ENCODE measurements around the gene WDR5B. TPM values are rescaled to one million over a fixed set of nuclear protein-coding genes. Genes with fewer than 3 reads are reported as not detected.

The WDR5B gene
- polyA plus RNA-seq, 1 donor from 2014 or later: 6.9 TPM

DNA sequence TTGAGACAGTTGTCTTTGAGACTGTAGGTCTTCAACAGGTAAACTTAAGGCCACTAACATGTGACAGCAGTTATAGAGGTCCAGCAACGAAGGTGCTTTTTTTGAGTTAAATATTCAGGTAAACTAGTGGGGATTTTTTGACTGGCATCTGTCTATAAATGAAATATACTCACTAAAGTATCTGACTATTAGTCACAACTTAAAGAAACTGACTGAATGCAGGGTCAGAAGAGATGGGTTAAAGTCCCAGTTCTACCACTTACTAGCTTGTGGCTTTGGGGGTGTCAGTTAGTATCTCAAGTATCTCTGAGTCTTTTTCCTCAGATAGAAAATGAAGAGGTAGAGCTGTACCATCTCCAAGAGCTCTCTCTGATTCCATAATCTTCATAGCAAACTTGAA is 50.8 kb downstream of the WDR5B start:
- Histone ChIP-seq H4K20me1 (ENCODE audit: insufficient read depth) (no peaks in the 10 kb centered on the region), H3K79me2 (replicated peaks; ENCODE audit: insufficient read depth, low read length) (no peaks in the 10 kb centered on the region), H3K27me3 (ENCODE audit: insufficient read depth, low read depth, low read length) (no peaks in the 10 kb centered on the region), H3K9me3 (ENCODE audit: low read length) (no peaks in the 10 kb centered on the region), H3K4me2 (ENCODE audit: low read length) (no peak overlapping the region), H3K9me2 (ENCODE audit: insufficient read depth, low read length) (no peaks in the 10 kb centered on the region), H2AFZ (ENCODE audit: low read depth, low read length) (no peak overlapping the region), H3K36me3 (ENCODE audit: insufficient read depth, low read length) (no peaks in the 10 kb centered on the region), H3K4me3 (ENCODE audit: low read length) (no peak overlapping the region), H3K27ac (ENCODE audit: low read length) (no peak overlapping the region), H3K9ac (ENCODE audit: low read length) (no peak overlapping the region), H3F3A (ENCODE audit: insufficient read depth, low read length, poor library complexity, severe bottlenecking) (no peaks in the 10 kb centered on the region)
- TF ChIP-seq, protein P1, sequence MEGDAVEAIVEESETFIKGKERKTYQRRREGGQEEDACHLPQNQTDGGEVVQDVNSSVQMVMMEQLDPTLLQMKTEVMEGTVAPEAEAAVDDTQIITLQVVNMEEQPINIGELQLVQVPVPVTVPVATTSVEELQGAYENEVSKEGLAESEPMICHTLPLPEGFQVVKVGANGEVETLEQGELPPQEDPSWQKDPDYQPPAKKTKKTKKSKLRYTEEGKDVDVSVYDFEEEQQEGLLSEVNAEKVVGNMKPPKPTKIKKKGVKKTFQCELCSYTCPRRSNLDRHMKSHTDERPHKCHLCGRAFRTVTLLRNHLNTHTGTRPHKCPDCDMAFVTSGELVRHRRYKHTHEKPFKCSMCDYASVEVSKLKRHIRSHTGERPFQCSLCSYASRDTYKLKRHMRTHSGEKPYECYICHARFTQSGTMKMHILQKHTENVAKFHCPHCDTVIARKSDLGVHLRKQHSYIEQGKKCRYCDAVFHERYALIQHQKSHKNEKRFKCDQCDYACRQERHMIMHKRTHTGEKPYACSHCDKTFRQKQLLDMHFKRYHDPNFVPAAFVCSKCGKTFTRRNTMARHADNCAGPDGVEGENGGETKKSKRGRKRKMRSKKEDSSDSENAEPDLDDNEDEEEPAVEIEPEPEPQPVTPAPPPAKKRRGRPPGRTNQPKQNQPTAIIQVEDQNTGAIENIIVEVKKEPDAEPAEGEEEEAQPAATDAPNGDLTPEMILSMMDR (IDR thresholded peaks at IDR 0.05; ENCODE audit: poor library complexity, severe bottlenecking): no peak
- no peak for TF ChIP-seq SMC3 (conservative IDR thresholded peaks at IDR 0.05; ENCODE audit: poor library complexity)

DNA sequence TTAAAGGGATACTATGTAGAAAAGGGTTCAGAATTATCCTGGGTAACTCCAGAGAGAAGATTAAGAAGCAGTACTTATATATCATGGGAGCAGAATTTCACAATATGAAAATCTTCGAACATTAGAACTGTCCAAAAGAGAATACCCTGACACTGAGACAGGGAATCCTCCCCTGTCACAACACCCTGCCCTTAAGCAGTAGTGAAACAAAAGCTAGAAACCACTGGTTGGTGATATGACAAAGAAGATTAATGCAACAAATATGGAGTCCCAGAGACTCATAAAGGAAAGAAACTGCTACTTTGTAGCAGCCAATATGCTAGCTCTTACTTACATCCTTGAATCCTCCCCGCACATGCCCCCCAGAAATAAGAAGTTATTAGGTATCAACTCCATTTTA is 51.4 kb downstream of the WDR5B start:
- Histone ChIP-seq H3K4me2 (ENCODE audit: low read length) (no peak overlapping the region), H3K4me3 (ENCODE audit: low read length) (no peak overlapping the region), H3K36me3 (ENCODE audit: insufficient read depth, low read length) (no peaks in the 10 kb centered on the region), H3K9me2 (ENCODE audit: insufficient read depth, low read length) (no peaks in the 10 kb centered on the region), H3K9ac (ENCODE audit: low read length) (no peak overlapping the region), H3K27me3 (ENCODE audit: insufficient read depth, low read depth, low read length) (no peaks in the 10 kb centered on the region), H3F3A (ENCODE audit: insufficient read depth, low read length, poor library complexity, severe bottlenecking) (no peaks in the 10 kb centered on the region), H2AFZ (ENCODE audit: low read depth, low read length) (no peak overlapping the region), H3K27ac (ENCODE audit: low read length) (no peak overlapping the region), H4K20me1 (ENCODE audit: insufficient read depth) (no peaks in the 10 kb centered on the region), H3K79me2 (replicated peaks; ENCODE audit: insufficient read depth, low read length) (no peaks in the 10 kb centered on the region), H3K9me3 (ENCODE audit: low read length) (no peaks in the 10 kb centered on the region)
- no peak for TF ChIP-seq EZH2 (IDR thresholded peaks at IDR 0.05; ENCODE audit: borderline replicate concordance, insufficient read depth, low read length, poor library complexity, severe bottlenecking)
- TF ChIP-seq MXI1 (conservative IDR thresholded peaks at IDR 0.05; ENCODE audit: poor library complexity, severe bottlenecking): no peak
- TF ChIP-seq, protein P1 (IDR thresholded peaks at IDR 0.05; ENCODE audit: poor library complexity, severe bottlenecking): no peak
- no peak for TF ChIP-seq TAF1 (IDR thresholded peaks at IDR 0.05; ENCODE audit: low read depth)
- no peak for TF ChIP-seq POLR2AphosphoS5 (IDR thresholded peaks at IDR 0.05)
- TF ChIP-seq EP300 (conservative IDR thresholded peaks at IDR 0.05; ENCODE audit: poor library complexity, severe bottlenecking): no peak
- TF ChIP-seq RAD21 (conservative IDR thresholded peaks at IDR 0.05): no peak
- TF ChIP-seq, protein P2, sequence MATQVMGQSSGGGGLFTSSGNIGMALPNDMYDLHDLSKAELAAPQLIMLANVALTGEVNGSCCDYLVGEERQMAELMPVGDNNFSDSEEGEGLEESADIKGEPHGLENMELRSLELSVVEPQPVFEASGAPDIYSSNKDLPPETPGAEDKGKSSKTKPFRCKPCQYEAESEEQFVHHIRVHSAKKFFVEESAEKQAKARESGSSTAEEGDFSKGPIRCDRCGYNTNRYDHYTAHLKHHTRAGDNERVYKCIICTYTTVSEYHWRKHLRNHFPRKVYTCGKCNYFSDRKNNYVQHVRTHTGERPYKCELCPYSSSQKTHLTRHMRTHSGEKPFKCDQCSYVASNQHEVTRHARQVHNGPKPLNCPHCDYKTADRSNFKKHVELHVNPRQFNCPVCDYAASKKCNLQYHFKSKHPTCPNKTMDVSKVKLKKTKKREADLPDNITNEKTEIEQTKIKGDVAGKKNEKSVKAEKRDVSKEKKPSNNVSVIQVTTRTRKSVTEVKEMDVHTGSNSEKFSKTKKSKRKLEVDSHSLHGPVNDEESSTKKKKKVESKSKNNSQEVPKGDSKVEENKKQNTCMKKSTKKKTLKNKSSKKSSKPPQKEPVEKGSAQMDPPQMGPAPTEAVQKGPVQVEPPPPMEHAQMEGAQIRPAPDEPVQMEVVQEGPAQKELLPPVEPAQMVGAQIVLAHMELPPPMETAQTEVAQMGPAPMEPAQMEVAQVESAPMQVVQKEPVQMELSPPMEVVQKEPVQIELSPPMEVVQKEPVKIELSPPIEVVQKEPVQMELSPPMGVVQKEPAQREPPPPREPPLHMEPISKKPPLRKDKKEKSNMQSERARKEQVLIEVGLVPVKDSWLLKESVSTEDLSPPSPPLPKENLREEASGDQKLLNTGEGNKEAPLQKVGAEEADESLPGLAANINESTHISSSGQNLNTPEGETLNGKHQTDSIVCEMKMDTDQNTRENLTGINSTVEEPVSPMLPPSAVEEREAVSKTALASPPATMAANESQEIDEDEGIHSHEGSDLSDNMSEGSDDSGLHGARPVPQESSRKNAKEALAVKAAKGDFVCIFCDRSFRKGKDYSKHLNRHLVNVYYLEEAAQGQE (IDR thresholded peaks at IDR 0.05; ENCODE audit: borderline replicate concordance): no peak
- TF ChIP-seq SMC3 (conservative IDR thresholded peaks at IDR 0.05; ENCODE audit: poor library complexity): no peak

Small RNA genes lying within 50 kb of the gene (small RNA-seq; reads per million reads assigned to genes)
- gene AC083798.1: 0 reads per million in 3 experiments

Other genes with a start within 250 kb of the WDR5B start
- gene CASR, start 232.4 kb downstream of the WDR5B start, polyA plus RNA-seq: not detected in 2 replicates
- not detected in 2 replicates for gene CSTA, start 90.8 kb downstream of the WDR5B start, polyA plus RNA-seq
- gene MIX23, start 32.8 kb downstream of the WDR5B start, polyA plus RNA-seq: 40.8 and 87.3 TPM in 2 replicates
- 15.1 and 16.2 TPM in 2 replicates for gene FAM162A, start 31.9 kb downstream of the WDR5B start, polyA plus RNA-seq
- gene KPNA1, start 98.9 kb upstream of the WDR5B start, polyA plus RNA-seq: 28.5 and 35.8 TPM in 2 replicates
- gene PARP9, start 148.2 kb upstream of the WDR5B start, polyA plus RNA-seq: not detected in 2 replicates
- not detected in 2 replicates for gene DTX3L, start 148.3 kb upstream of the WDR5B start, polyA plus RNA-seq
- gene PARP15, start 161.6 kb upstream of the WDR5B start, polyA plus RNA-seq: not detected in 2 replicates

All from neural cell (in vitro differentiated cells).